Right hindlimb (tissue), 1 donor: Measurements from ENCODE around the gene TPPP.
A peak's percentile ranks its signal among the peaks of the same experiment; 100 is the strongest.
"Not testable (repeated sequence)": the region's sequence is repeated elsewhere in the genome, so short reads cannot be mapped to it uniquely, and the experiment has no call there.

Experiments used
- DNase-seq: peaks from one replicate; pipeline ENCODE4 v3.0.0-alpha.2; 2018

The TPPP gene

GRCh38 chr5:693271-694041, at the start of gene TPPP:
TSS of gene TPPP (minus strand) at chr5:693352. CDS start at chr5:678060, 15,292 bp downstream.
- DNase-seq, result peak; percentile 77

- DNase-seq, result not testable (repeated sequence)
Measured at GRCh38 chr5:742276-742675, 49.1 kb upstream of the TPPP start.

- not testable (repeated sequence) for DNase-seq
Measured at GRCh38 chr5:734145-734544, 41.0 kb upstream of the TPPP start.

- not testable (repeated sequence) for DNase-seq
Measured at GRCh38 chr5:732754-733454, 39.8 kb upstream of the TPPP start.

DNA sequence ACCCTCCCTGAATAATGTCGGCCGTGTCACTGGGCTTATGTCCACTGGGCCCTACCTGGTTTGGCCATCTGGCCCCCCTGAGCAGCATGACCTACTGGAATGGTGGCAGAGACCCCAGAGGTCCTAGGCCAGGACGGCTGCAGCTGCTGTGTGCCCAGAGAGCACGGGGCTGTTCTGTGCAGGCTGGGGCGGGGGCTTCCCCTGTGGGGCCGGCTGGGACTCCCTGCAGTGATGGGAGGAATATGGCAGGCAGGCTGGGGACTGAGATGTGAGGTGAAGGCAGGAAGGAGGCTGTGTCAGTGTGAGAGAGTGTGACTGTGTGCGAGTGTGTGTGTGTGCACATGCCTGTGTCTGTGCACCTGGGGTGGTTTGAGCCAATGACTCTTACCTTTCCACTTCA, 36.1 kb upstream of the TPPP start:
- not testable (repeated sequence) for DNase-seq

DNA sequence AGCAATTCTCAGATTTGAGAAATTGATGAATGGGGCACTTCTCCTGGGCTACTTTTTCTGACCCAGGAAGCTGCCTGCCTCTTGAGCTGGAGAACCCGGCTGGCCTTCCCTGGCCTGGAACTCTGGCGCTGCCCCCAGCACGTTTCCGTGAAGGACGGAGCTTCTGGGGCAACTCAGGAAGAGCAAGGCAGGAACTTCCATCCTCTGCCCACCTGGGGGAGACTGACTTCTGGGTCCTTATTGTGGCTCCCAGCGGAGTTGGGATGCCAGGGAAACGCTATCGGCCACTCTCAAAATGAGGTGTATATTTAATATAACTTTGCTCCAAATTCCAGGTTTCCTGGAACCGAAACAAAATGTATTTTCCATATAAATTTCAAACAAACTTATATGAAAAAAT, 33.9 kb upstream of the TPPP start:
- not testable (repeated sequence) for DNase-seq

GRCh38 chr5:723865-724264, 30.7 kb upstream of the TPPP start:
- not testable (repeated sequence) for DNase-seq

GRCh38 chr5:723309-723708, 30.2 kb upstream of the TPPP start:
- DNase-seq, result not testable (repeated sequence)

DNA sequence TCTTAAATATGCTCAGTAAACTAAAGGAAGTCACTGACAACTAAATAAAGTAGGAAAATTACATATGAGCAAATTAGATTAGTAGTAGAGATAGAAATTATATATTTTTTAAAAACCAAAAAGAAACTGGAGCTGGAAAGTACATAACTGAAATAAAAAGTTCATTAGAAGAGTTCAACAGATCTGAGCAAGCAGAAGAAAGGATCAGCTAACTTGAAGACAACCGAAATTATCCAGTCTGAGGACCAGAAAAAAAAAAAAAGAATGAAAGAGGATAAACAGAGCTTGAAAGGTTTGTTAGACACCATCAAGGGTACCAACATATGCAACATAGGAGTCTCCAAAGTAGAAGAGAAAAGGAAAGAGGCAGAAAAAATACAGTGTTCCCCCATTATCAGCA, 26.2 kb upstream of the TPPP start:
- not testable (repeated sequence) for DNase-seq

- DNase-seq, result no peak
Measured at GRCh38 chr5:717143-717542, 24.0 kb upstream of the TPPP start.

- not testable (repeated sequence) for DNase-seq
Measured at GRCh38 chr5:716740-717139, 23.6 kb upstream of the TPPP start.

- not testable (repeated sequence) for DNase-seq
Measured at GRCh38 chr5:715636-716035, 22.5 kb upstream of the TPPP start.

DNA sequence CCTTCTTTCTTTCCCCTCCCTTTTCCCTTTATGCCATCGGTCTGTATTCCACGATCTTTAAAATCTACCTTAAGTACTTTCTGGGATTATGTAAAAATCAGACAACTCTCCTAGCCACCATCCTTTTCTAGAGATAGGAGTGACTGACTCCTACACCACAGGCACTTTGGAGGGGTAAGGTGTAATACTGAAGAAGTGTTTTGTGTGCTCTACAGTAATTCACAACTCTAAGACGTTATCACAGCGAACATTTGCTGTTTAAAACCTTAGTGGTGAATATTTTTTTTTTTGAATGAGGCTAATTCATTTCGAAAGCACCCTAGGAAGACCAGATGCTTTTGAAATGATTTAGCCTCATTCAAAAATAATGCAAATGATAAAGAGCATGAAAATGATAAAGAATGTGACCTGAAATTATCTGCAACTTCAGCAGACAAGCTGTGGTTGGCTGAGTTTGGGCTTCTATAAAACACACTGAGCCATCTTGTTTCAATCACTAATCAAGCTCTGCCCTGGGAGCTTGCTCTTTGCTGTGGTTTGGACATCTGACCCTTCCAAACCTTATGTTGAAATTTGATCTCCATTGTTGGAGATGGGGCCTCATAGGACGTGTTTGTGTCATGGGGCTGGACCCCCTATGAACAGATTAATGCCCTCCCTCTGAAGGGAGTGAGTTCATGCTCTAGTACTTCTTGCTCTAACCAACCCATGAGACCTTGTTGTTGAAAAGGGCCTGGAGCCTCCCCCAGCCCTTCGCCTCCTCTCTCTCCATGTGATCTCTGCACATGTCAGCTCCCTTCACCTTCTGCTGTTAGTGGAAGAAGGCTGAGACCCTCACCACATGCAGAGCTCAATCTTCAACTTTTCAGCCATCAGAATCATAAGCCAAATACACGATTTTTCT, 21.3 kb upstream of the TPPP start:
- DNase-seq, result not testable (repeated sequence)

DNA sequence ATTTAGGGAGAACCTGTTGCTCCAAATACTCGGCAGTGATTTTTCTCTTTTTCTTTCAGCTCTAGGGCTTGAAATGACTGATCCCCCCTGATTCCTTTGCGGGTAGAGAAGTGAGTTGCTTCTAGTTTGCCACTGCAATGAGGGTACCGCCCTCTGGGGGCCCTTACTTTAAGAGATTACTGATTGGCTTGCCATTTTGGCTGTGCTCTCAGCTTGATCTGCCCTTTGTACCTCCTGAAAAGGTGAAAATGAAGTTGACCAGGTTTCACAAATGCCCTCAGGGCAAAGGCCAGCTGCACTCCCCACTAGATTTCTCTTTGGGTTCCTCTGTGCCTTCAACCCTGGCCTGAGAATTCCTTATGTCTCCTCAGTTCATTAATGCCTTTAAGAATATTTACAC, 20.5 kb upstream of the TPPP start:
- DNase-seq, result not testable (repeated sequence)

GRCh38 chr5:708848-709517, 15.8 kb upstream of the TPPP start:
- not testable (repeated sequence) for DNase-seq

DNA sequence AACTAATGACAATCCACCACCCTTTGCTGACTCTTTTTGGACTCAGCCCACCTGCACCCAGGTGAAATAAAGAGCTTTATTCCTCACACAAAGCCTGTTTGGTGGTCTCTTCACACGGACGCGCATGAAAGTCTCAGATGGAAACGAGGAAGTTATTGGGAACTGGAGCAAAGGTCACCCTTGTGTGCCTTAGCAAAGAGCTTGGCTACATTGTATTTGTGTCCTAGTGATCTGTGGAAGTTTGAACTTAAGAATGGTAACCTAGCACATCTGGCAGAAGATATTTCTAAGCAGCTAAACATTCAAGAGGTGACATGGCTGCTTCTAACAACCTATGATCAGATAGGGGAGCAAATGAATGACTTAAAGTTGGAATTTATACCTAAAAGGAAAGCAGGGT, 15.2 kb upstream of the TPPP start:
- DNase-seq, result not testable (repeated sequence)

- DNase-seq, result not testable (repeated sequence)
Measured at GRCh38 chr5:706127-706526, 13.0 kb upstream of the TPPP start.

DNA sequence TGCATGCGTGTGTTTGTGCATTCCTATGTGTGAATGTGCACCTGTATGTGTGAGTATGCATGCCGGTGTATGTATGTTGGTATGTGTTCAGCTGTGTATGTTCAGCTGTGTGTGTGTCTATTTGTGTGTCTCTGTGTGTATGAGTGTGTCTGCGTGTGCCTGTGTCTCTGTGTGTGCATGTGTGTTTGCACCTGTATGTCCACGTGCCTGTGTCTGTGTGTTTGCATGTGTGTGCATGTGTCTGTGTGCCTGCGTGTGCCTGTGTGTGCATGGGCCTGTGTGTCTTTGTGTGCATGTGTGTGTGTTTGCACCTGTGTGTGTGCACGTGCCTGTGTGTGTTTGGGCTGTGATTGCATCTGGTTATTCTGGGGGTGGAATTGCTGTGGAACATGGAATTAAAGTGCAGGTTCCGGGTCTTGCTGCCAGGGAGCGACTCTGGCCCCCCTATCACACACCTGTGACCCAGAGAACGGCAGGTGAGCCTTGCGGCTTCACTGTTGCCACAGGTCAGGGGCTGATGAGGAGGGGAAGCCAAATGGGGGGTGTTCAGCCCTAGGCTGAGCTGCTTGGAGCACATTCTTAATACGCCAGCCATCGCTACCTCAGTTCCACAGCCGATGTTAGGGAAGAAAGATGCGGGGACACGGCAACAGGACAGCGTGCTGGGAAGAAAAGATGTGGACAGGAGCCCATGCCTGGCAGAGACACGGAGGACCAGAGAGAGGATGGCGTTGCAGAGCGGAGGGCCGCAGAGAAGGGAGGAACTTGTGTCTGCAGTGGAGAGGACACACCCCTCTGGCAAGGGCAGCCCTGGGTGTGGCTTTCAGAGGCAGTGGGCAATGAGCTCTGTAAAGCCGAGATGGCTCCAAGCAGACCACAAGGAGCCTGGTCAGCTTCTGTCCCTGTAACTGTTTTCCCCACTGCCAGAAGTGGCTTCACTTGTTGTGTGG, 3.9 kb upstream of the TPPP start:
- peak; percentile 17 for DNase-seq

- not testable (repeated sequence) for DNase-seq
Measured at GRCh38 chr5:696191-696590, 3.0 kb upstream of the TPPP start.

- DNase-seq, result not testable (repeated sequence)
Measured at GRCh38 chr5:695475-695874, 2.3 kb upstream of the TPPP start.

GRCh38 chr5:694042-694431, 885 bp upstream of the TPPP start:
- DNase-seq, result peak; percentile 43
